HepG2 (cell line): ENCODE results near the gene SNAP29. TPM values are rescaled to one million over a fixed set of nuclear protein-coding genes. Genes with fewer than 3 reads are reported as not detected.
A peak's percentile ranks its signal among the peaks of the same experiment; 100 is the strongest.

ENCODE experiments used
- ATF6 ChIP-seq: sonication (generic); formaldehyde crosslinking; conservative IDR thresholded peaks from 2 replicates; pipeline ENCODE4 v1.4.0; 2020; ENCODE audit warnings: missing genetic modification reagents
- HES4 ChIP-seq: sonication (generic); formaldehyde crosslinking; IDR thresholded peaks from 2 replicates; pipeline ENCODE4 v1.9.0; 2021; ENCODE audit warnings: mild to moderate bottlenecking, missing genetic modification reagents, borderline replicate concordance
- MEIS2 ChIP-seq: sonication (generic); formaldehyde crosslinking; IDR thresholded peaks from 2 replicates; pipeline ENCODE4 v1.9.0; 2021; ENCODE audit warnings: mild to moderate bottlenecking, missing genetic modification reagents
- MXI1 ChIP-seq: IDR thresholded peaks from 3 replicates; pipeline ENCODE4 v1.6.1; 2012; ENCODE audit warnings: low read depth, low read length, inconsistent platforms, borderline replicate concordance
- NFE2L2 ChIP-seq: fragments of 150-350 bp; IDR thresholded peaks from 2 replicates; pipeline ENCODE4 v1.6.1; 2014; ENCODE audit warnings: low read length
- PHF21A ChIP-seq: sonication (generic); formaldehyde crosslinking; IDR thresholded peaks from 2 replicates; pipeline ENCODE4 v1.5.0; 2020; ENCODE audit warnings: mild to moderate bottlenecking, missing genetic modification reagents
- SIX1 ChIP-seq: sonication (generic); formaldehyde crosslinking; IDR thresholded peaks from 2 replicates; pipeline ENCODE4 v1.4.0; 2020; ENCODE audit warnings: missing genetic modification reagents, borderline replicate concordance
- SMC3 ChIP-seq: IDR thresholded peaks from 2 replicates; pipeline ENCODE4 v1.6.1; 2011; ENCODE audit warnings: low read length, improper control_type of control experiment
- TBX2 ChIP-seq: sonication (generic); formaldehyde crosslinking; IDR thresholded peaks from 2 replicates; pipeline ENCODE4 v1.5.0; 2020; ENCODE audit warnings: missing genetic modification reagents, mild to moderate bottlenecking, borderline replicate concordance
- TSC22D2 ChIP-seq: sonication (generic); formaldehyde crosslinking; IDR thresholded peaks from 2 replicates; pipeline ENCODE4 v1.5.1; 2020; ENCODE audit warnings: missing genetic modification reagents, mild to moderate bottlenecking, borderline replicate concordance
- ZBTB20 ChIP-seq: sonication (generic); formaldehyde crosslinking; IDR thresholded peaks from 2 replicates; pipeline ENCODE4 v1.8.1; 2023; ENCODE audit warnings: missing genetic modification reagents, low read depth, mild to moderate bottlenecking, borderline replicate concordance
- ZFP90 ChIP-seq: sonication (generic); formaldehyde crosslinking; IDR thresholded peaks from 2 replicates; pipeline ENCODE4 v1.8.0; 2022; ENCODE audit warnings: missing genetic modification reagents, mild to moderate bottlenecking, inconsistent platforms, borderline replicate concordance
- ZNF276 ChIP-seq: sonication (generic); formaldehyde crosslinking; IDR thresholded peaks from 2 replicates; pipeline ENCODE4 v1.4.0; 2020; ENCODE audit warnings: mild to moderate bottlenecking, low read depth, missing genetic modification reagents
- ZNF430 ChIP-seq: sonication (generic); formaldehyde crosslinking; IDR thresholded peaks from 2 replicates; pipeline ENCODE4 v1.9.0; 2021; ENCODE audit warnings: mild to moderate bottlenecking, missing genetic modification reagents
- ZNF570 ChIP-seq: sonication (generic); formaldehyde crosslinking; IDR thresholded peaks from 2 replicates; pipeline ENCODE4 v1.4.0; 2020; ENCODE audit warnings: mild to moderate bottlenecking, missing genetic modification reagents, borderline replicate concordance
- ZNF614 ChIP-seq: IDR thresholded peaks from 2 replicates; pipeline ENCODE4 v1.6.1; 2018; ENCODE audit warnings: missing biosample characterization, missing genetic modification reagents, inconsistent platforms, borderline replicate concordance
- ZNF709 ChIP-seq: sonication (generic); formaldehyde crosslinking; IDR thresholded peaks from 2 replicates; pipeline ENCODE4 v1.5.0; 2020; ENCODE audit warnings: mild to moderate bottlenecking, missing genetic modification reagents
- ZNF879 ChIP-seq: sonication (generic); formaldehyde crosslinking; IDR thresholded peaks from 2 replicates; pipeline ENCODE4 v1.8.1; 2023; ENCODE audit warnings: missing genetic modification reagents
- polyA plus RNA-seq, 8 experiments: library from polyadenylated mRNA; depleted of rRNA in 3 of 8; stranded (reverse) in 7 of 8; unstranded in 1 of 8; fragments of >200 nt; fragmentation: Illumina TruSeq in 4 of 8; extraction: Trizol in 4 of 8; gene quantifications; 2 replicates each; pipeline versions ENCODE4 v1.2.1 to v1.2.3, GENCODE V29; 2011 to 2016; ENCODE audit warnings: low read depth in 4 of 8, missing spikeins in 1 of 8, mixed read lengths in 1 of 8; ENCODE audit not compliant: insufficient read depth in 1 of 8
- total RNA-seq, 5 experiments: library from RNA; depleted of rRNA; stranded (reverse); fragments of >200 nt; fragmentation: Illumina TruSeq; extraction: Trizol; gene quantifications; 2 replicates each; pipeline ENCODE4 v1.2.3, GENCODE V29; 2016; ENCODE audit warnings: low read depth in 1 of 5
- TF ChIP-seq, protein P1 (sequence below): IDR thresholded peaks from 2 replicates; pipeline ENCODE4 v1.6.1; 2016
- TF ChIP-seq, protein P2 (sequence below): sonication (generic); formaldehyde crosslinking; IDR thresholded peaks from 2 replicates; pipeline ENCODE4 v1.4.0; 2020; ENCODE audit warnings: missing genetic modification reagents
- TF ChIP-seq, protein P3 (sequence below): sonication (generic); formaldehyde crosslinking; IDR thresholded peaks from 2 replicates; pipeline ENCODE4 v1.4.0; 2020; ENCODE audit warnings: mild to moderate bottlenecking, missing genetic modification reagents

SNAP29 gene
- total and polyA plus RNA-seq, 2 of the 13 experiments (the other 11 are each of a cell fraction or from before 2014, with no cell fraction given) = 12.3 to 30.7 TPM

DNA sequence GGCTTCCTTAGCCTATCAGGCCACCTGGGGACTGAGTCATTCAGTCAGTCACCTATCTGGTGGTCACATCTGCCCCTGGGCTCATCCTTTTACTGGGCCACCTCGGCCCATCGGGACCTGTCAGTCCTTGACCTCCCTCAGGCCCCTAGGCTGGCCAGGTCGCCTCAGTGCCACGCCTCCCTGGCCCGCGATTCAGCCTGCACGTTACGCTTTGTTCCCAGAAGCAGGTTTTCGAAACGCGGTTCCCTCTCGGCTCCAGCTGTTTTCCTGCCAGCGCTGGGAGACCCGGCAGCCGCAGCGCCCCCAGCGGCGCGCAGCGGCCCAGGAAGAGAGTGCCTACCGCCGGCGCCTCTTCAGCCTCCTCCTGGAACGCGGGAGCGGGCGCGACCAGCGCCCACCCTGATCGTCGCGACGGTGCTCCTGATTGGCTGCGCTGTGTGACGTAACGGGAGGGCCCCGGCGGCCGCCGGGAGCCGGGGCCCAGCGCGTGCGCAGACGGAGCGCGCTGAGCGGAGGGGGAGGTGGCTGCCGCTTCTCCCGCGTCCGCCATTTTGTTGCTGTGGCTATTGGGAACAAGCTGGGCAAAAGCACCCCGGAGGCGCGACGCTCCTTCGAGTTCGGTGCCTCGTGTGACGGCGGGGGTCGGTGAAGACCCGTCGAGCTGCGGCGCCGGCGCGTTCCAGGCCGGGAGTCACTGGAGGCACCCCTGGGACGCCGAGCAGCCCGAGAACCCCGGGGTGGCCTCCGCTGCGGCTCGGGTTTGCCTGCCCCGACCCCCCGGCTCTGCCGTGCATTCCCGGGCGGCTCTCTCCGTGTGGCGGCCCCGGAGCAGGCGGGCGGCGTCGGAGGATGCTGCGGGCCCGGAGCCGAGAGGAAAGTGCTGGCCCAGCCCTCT lies 58.4 kb downstream of the SNAP29 start, which contains the start of gene CRKL (continued):
- TF ChIP-seq TSC22D2 (CRISPR knock-in tag) (peak; percentile 86; the same call in 1 of the 2 replicates), ZBTB20 (CRISPR knock-in tag) (peak; percentile 68; the same call in 1 of the 2 replicates), SMC3 (no peak), TBX2 (CRISPR knock-in tag) (peak; percentile 85), ZNF430 (CRISPR knock-in tag) (peak; percentile 58; the same call in 1 of the 2 replicates), ZNF709 (peak; percentile 71), ZNF276 (CRISPR knock-in tag) (no peak; the same call in 1 of the 2 replicates), NFE2L2 (no peak), PHF21A (CRISPR knock-in tag) (peak; percentile 93), ATF6 (CRISPR knock-in tag) (0 out of 2 replicates have a peak, but pooled peaks have one; percentile 47), MEIS2 (CRISPR knock-in tag) (peak; percentile 83), ZNF570 (no peak), ZNF879 (CRISPR knock-in tag) (peak; percentile 77; the same call in 1 of the 2 replicates), HES4 (peak; percentile 81; the same call in 1 of the 2 replicates), MXI1 (peak; percentile 94; the same call in 1 of the 3 replicates), SIX1 (CRISPR knock-in tag) (0 out of 2 replicates have a peak, but pooled peaks have one; percentile 21), ZFP90 (CRISPR knock-in tag) (peak; percentile 56; the same call in 1 of the 2 replicates), ZNF614 (CRISPR knock-in tag) (peak; percentile 74; the same call in 1 of the 2 replicates)
- TF ChIP-seq, protein P1, sequence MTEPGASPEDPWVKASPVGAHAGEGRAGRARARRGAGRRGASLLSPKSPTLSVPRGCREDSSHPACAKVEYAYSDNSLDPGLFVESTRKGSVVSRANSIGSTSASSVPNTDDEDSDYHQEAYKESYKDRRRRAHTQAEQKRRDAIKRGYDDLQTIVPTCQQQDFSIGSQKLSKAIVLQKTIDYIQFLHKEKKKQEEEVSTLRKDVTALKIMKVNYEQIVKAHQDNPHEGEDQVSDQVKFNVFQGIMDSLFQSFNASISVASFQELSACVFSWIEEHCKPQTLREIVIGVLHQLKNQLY (CRISPR knock-in tag) = peak; percentile 67; the same call in 1 of the 2 replicates
- TF ChIP-seq, protein P2, sequence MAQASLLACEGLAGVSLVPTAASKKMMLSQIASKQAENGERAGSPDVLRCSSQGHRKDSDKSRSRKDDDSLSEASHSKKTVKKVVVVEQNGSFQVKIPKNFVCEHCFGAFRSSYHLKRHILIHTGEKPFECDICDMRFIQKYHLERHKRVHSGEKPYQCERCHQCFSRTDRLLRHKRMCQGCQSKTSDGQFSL (CRISPR knock-in tag) = no peak
- TF ChIP-seq, protein P3, sequence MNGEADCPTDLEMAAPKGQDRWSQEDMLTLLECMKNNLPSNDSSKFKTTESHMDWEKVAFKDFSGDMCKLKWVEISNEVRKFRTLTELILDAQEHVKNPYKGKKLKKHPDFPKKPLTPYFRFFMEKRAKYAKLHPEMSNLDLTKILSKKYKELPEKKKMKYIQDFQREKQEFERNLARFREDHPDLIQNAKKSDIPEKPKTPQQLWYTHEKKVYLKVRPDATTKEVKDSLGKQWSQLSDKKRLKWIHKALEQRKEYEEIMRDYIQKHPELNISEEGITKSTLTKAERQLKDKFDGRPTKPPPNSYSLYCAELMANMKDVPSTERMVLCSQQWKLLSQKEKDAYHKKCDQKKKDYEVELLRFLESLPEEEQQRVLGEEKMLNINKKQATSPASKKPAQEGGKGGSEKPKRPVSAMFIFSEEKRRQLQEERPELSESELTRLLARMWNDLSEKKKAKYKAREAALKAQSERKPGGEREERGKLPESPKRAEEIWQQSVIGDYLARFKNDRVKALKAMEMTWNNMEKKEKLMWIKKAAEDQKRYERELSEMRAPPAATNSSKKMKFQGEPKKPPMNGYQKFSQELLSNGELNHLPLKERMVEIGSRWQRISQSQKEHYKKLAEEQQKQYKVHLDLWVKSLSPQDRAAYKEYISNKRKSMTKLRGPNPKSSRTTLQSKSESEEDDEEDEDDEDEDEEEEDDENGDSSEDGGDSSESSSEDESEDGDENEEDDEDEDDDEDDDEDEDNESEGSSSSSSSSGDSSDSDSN (CRISPR knock-in tag) = peak; percentile 61; the same call in 1 of the 2 replicates
